ENCODE measurements around the gene RALGPS2.
"Not testable (repeated sequence)": the region's sequence is repeated elsewhere in the genome, so short reads cannot be mapped to it uniquely, and the experiment has no call there.

RALGPS2 gene

GRCh38 chr1:178847919-178848318 is 122.9 kb downstream of the RALGPS2 start:
- not testable (repeated sequence) for H3K4me2 ChIP-seq (ENCODE audit: low read length); H3K4ac ChIP-seq (ENCODE audit: low read depth, low read length); H2AK5ac ChIP-seq (ENCODE audit: low read length); H3K79me1 ChIP-seq (ENCODE audit: low read length); H3K27ac ChIP-seq (ENCODE audit: low read depth, low read length); H4K12ac ChIP-seq (ENCODE audit: low read depth, low read length); H3K79me2 ChIP-seq (ENCODE audit: control insufficient read depth, insufficient read depth, low read length, poor library complexity); H3K9ac ChIP-seq (ENCODE audit: low read length); H2BK5ac ChIP-seq (ENCODE audit: low read depth, low read length, poor library complexity); H3K23ac ChIP-seq (ENCODE audit: low read length); H2BK12ac ChIP-seq (ENCODE audit: low read length); H3K14ac ChIP-seq (ENCODE audit: low read length); H3K36me3 ChIP-seq (ENCODE audit: control insufficient read depth in 1 of 2, insufficient read depth in 2 of 2, low read length in 2 of 2); H4K8ac ChIP-seq (ENCODE audit: low read depth, low read length); H3K4me1 ChIP-seq (ENCODE audit: control insufficient read depth in 1 of 2, insufficient read depth in 2 of 2, low read length in 2 of 2); H3K9me3 ChIP-seq (ENCODE audit: insufficient read depth, low read depth, low read length); H3K27me3 ChIP-seq (ENCODE audit: insufficient read depth, low read length); H4K91ac ChIP-seq (ENCODE audit: low read depth, low read length); H2AFZ ChIP-seq (ENCODE audit: insufficient read depth, low read length, poor library complexity); DNase-seq; H3K4me3 ChIP-seq (ENCODE audit: low read depth, low read length); H2BK120ac ChIP-seq (ENCODE audit: insufficient read depth, low read length, poor library complexity); H3K18ac ChIP-seq (ENCODE audit: low read length)
- no CpG with 5 or more reads among the region's 1 CpG for WGBS (ENCODE audit: extremely low coverage, insufficient coverage, insufficient read length)

GRCh38 chr1:178849918-178850317 is 124.9 kb downstream of the RALGPS2 start:
- H3K27me3 ChIP-seq (ENCODE audit: insufficient read depth, low read length) = no peaks in the 10 kb centered on the region
- H2AK5ac ChIP-seq (ENCODE audit: low read length) = no peak overlapping the region
- WGBS (ENCODE audit: extremely low coverage, insufficient coverage, insufficient read length) = no CpG with 5 or more reads among the region's 2 CpGs
- no peaks in the 10 kb centered on the region for H3K9me3 ChIP-seq (ENCODE audit: insufficient read depth, low read depth, low read length)
- no peaks in the 10 kb centered on the region for H3K79me2 ChIP-seq (ENCODE audit: control insufficient read depth, insufficient read depth, low read length, poor library complexity)
- no peak overlapping the region for H3K14ac ChIP-seq (ENCODE audit: low read length)
- H3K27ac ChIP-seq (ENCODE audit: low read depth, low read length) = no peak overlapping the region
- no peak overlapping the region for H4K12ac ChIP-seq (ENCODE audit: low read depth, low read length)
- no peak overlapping the region for H3K9ac ChIP-seq (ENCODE audit: low read length)
- no peak overlapping the region for H3K4me2 ChIP-seq (ENCODE audit: low read length)
- H4K8ac ChIP-seq (ENCODE audit: low read depth, low read length) = no peak overlapping the region
- H3K4ac ChIP-seq (ENCODE audit: low read depth, low read length) = no peak overlapping the region
- no peak overlapping the region for H3K23ac ChIP-seq (ENCODE audit: low read length)
- H2BK12ac ChIP-seq (ENCODE audit: low read length) = no peak overlapping the region
- H3K4me1 ChIP-seq (ENCODE audit: control insufficient read depth in 1 of 2, insufficient read depth in 2 of 2, low read length in 2 of 2) = no peaks in the 10 kb centered on the region
- H2BK120ac ChIP-seq (ENCODE audit: insufficient read depth, low read length, poor library complexity) = no peak overlapping the region
- no peaks in the 10 kb centered on the region for H3K79me1 ChIP-seq (ENCODE audit: low read length)
- H4K91ac ChIP-seq (ENCODE audit: low read depth, low read length) = no peak overlapping the region
- no peak overlapping the region for H3K18ac ChIP-seq (ENCODE audit: low read length)
- H2BK5ac ChIP-seq (ENCODE audit: low read depth, low read length, poor library complexity) = no peak overlapping the region
- H3K4me3 ChIP-seq (ENCODE audit: low read depth, low read length) = no peak overlapping the region
- no peak for DNase-seq
- no peak overlapping the region for H2AFZ ChIP-seq (ENCODE audit: insufficient read depth, low read length, poor library complexity)
- H3K36me3 ChIP-seq (ENCODE audit: control insufficient read depth in 1 of 2, insufficient read depth in 2 of 2, low read length in 2 of 2) = no peaks in the 10 kb centered on the region

DNA sequence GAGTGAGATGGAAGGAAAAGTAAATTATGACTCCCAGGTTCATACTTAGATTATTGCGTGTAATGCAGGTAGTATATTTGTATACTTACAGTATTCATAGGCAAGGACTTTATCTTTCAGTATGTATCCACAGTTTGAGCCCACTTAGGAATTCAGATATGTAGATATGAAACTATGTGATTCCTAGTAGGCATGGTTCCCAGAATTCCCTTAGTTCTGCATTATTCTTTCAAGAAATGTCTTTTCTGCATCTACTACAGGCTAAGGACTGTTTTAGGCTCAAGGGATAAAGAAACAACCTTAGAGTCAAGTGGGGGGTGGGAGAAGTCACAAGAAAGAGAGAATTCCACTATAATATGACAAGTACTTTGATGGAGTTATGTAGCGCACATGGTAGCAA is 132.1 kb downstream of the RALGPS2 start:
- Histone ChIP-seq H4K12ac (ENCODE audit: low read depth, low read length) (no peak overlapping the region), H3K23ac (ENCODE audit: low read length) (no peak overlapping the region), H3K9ac (ENCODE audit: low read length) (no peak overlapping the region), H4K91ac (ENCODE audit: low read depth, low read length) (no peak overlapping the region), H2AFZ (ENCODE audit: insufficient read depth, low read length, poor library complexity) (no peak overlapping the region), H3K4ac (ENCODE audit: low read depth, low read length) (no peak overlapping the region), H3K14ac (ENCODE audit: low read length) (no peak overlapping the region), H3K4me1 (ENCODE audit: control insufficient read depth in 1 of 2, insufficient read depth in 2 of 2, low read length in 2 of 2) (no peaks in the 10 kb centered on the region), H3K36me3 (ENCODE audit: control insufficient read depth in 1 of 2, insufficient read depth in 2 of 2, low read length in 2 of 2) (no peaks in the 10 kb centered on the region), H3K27ac (ENCODE audit: low read depth, low read length) (no peak overlapping the region), H3K79me2 (ENCODE audit: control insufficient read depth, insufficient read depth, low read length, poor library complexity) (no peaks in the 10 kb centered on the region), H3K79me1 (ENCODE audit: low read length) (no peaks in the 10 kb centered on the region), H2BK12ac (ENCODE audit: low read length) (no peak overlapping the region), H2BK120ac (ENCODE audit: insufficient read depth, low read length, poor library complexity) (no peak overlapping the region), H2BK5ac (ENCODE audit: low read depth, low read length, poor library complexity) (no peak overlapping the region), H3K9me3 (ENCODE audit: insufficient read depth, low read depth, low read length) (no peaks in the 10 kb centered on the region), H3K4me3 (ENCODE audit: low read depth, low read length) (no peak overlapping the region), H3K27me3 (ENCODE audit: insufficient read depth, low read length) (no peaks in the 10 kb centered on the region), H3K18ac (ENCODE audit: low read length) (no peak overlapping the region), H3K4me2 (ENCODE audit: low read length) (no peak overlapping the region), H2AK5ac (ENCODE audit: low read length) (no peak overlapping the region), H4K8ac (ENCODE audit: low read depth, low read length) (no peak overlapping the region)
- DNase-seq = no peak
- no CpG with 5 or more reads among the region's 2 CpGs for WGBS (ENCODE audit: extremely low coverage, insufficient coverage, insufficient read length)

DNA sequence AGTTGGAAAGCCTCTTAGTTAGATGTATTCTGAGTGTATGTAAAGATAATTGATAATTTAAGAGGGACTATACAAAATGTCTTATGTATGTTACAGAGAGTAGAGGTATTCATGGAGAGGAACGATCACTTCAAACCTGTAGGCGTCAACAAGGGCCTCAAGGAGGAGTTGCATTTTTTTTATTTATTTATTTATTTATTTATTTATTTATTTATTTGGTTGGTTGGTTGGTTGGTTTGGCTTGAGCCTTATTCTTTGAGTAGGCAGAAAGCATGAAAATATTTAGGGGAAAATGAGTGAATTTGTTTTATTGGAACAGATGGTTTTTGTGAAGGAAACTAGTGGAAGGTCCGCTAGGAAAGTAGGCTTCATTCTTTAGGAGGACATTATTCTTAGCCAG is 137.4 kb downstream of the RALGPS2 start:
- Histone ChIP-seq H3K4ac (ENCODE audit: low read depth, low read length) (no peak overlapping the region), H2BK120ac (ENCODE audit: insufficient read depth, low read length, poor library complexity) (no peak overlapping the region), H2BK5ac (ENCODE audit: low read depth, low read length, poor library complexity) (no peak overlapping the region), H3K9ac (ENCODE audit: low read length) (no peak overlapping the region), H4K12ac (ENCODE audit: low read depth, low read length) (no peak overlapping the region), H3K23ac (ENCODE audit: low read length) (no peak overlapping the region), H4K8ac (ENCODE audit: low read depth, low read length) (no peak overlapping the region), H4K91ac (ENCODE audit: low read depth, low read length) (no peak overlapping the region), H3K9me3 (ENCODE audit: insufficient read depth, low read depth, low read length) (no peaks in the 10 kb centered on the region), H3K14ac (ENCODE audit: low read length) (no peak overlapping the region), H3K4me2 (ENCODE audit: low read length) (no peak overlapping the region), H3K18ac (ENCODE audit: low read length) (no peak overlapping the region), H3K27me3 (ENCODE audit: insufficient read depth, low read length) (no peaks in the 10 kb centered on the region), H3K4me3 (ENCODE audit: low read depth, low read length) (no peak overlapping the region), H2BK12ac (ENCODE audit: low read length) (no peak overlapping the region), H3K79me2 (ENCODE audit: control insufficient read depth, insufficient read depth, low read length, poor library complexity) (no peaks in the 10 kb centered on the region), H3K27ac (ENCODE audit: low read depth, low read length) (no peak overlapping the region), H2AK5ac (ENCODE audit: low read length) (no peak overlapping the region), H2AFZ (ENCODE audit: insufficient read depth, low read length, poor library complexity) (no peak overlapping the region), H3K79me1 (ENCODE audit: low read length) (peaks cover 4% of the 10 kb centered on the region), H3K4me1 (ENCODE audit: control insufficient read depth in 1 of 2, insufficient read depth in 2 of 2, low read length in 2 of 2) (peaks cover 0 to 2% of the 10 kb centered on the region in 2 experiments), H3K36me3 (ENCODE audit: control insufficient read depth in 1 of 2, insufficient read depth in 2 of 2, low read length in 2 of 2) (no peaks in the 10 kb centered on the region)
- WGBS (ENCODE audit: extremely low coverage, insufficient coverage, insufficient read length) = no CpG with 5 or more reads among the region's 3 CpGs
- no peak for DNase-seq
